Smooth muscle cell (in vitro differentiated cells): ENCODE data around the gene WDR5. TPM values are rescaled to one million over a fixed set of nuclear protein-coding genes. Genes with fewer than 3 reads are reported as not detected.

ENCODE experiments used
- DNase-seq: peaks from one replicate; lab custom pipeline; 2025; ENCODE audit not compliant: unreplicated experiment; lab: John Stamatoyannopoulos, UW
- H2AFZ ChIP-seq: fragments of 200-600 bp; sonication (generic); 2 replicates; pipeline ENCODE4 v1.6.0; 2016; ENCODE audit warnings: antibody characterized with exemption, low read depth, mild to moderate bottlenecking
- H3F3A ChIP-seq: fragments of 200-600 bp; sonication (generic); 2 replicates; pipeline ENCODE4 v1.6.0; 2017; ENCODE audit warnings: antibody characterized with exemption, low read depth
- H3K27ac ChIP-seq: fragments of 200-600 bp; sonication (generic); 2 replicates; pipeline ENCODE4 v1.5.1; 2016; ENCODE audit warnings: low read depth, mild to moderate bottlenecking
- H3K27me3 ChIP-seq: fragments of 200-600 bp; sonication (generic); 2 replicates; pipeline ENCODE4 v1.6.1; 2016; ENCODE audit warnings: low read depth, mild to moderate bottlenecking
- H3K36me3 ChIP-seq: fragments of 200-600 bp; sonication (generic); 2 replicates; pipeline ENCODE4 v1.5.1; 2016; ENCODE audit warnings: low read depth
- H3K4me1 ChIP-seq: fragments of 200-600 bp; sonication (generic); 2 replicates; pipeline ENCODE4 v1.5.1; 2016; ENCODE audit warnings: low read depth
- H3K4me2 ChIP-seq: fragments of 200-600 bp; sonication (generic); 2 replicates; pipeline ENCODE4 v1.6.0; 2016; ENCODE audit warnings: mild to moderate bottlenecking
- H3K4me3 ChIP-seq: fragments of 200-600 bp; sonication (generic); 2 replicates; pipeline ENCODE4 v1.5.1; 2016; ENCODE audit warnings: mild to moderate bottlenecking
- H3K79me2 ChIP-seq: fragments of 200-600 bp; sonication (generic); 2 replicates; pipeline ENCODE4 v1.6.0; 2016; ENCODE audit warnings: low read depth, mild to moderate bottlenecking
- H3K9ac ChIP-seq: fragments of 200-600 bp; sonication (generic); 2 replicates; pipeline ENCODE4 v1.6.0; 2016; ENCODE audit warnings: low read depth
- H3K9me3 ChIP-seq: fragments of 200-600 bp; sonication (generic); replicated peaks from 2 replicates; pipeline ENCODE4 v1.5.1; 2016; ENCODE audit warnings: low read depth
- H4K20me1 ChIP-seq: fragments of 200-600 bp; sonication (generic); 2 replicates; pipeline ENCODE4 v1.6.0; 2016; ENCODE audit warnings: low read depth
- WGBS: methylation state at CpG from one replicate; pipeline ENCODE4 v1.1.7; 2016; ENCODE audit warnings: low lambda C conversion rate; 5-methylcytosine and 5-hydroxymethylcytosine counted together
- polyA plus RNA-seq: library from polyadenylated mRNA; unstranded; fragments of >200 nt; fragmentation: Nextera tagmentation; extraction: Ambion mirVana; gene quantifications from 2 replicates; pipeline ENCODE4 v1.2.1, GENCODE V29; 2016
- total RNA-seq: library from RNA; depleted of rRNA; stranded (reverse); fragments of >200 nt; gene quantifications from 2 replicates; pipeline ENCODE4 v1.2.3, GENCODE V29; 2014
- TF ChIP-seq, protein P1 (sequence below): fragments of 200-600 bp; sonication (generic); IDR thresholded peaks from 2 replicates; pipeline ENCODE4 v1.5.1; 2017; ENCODE audit warnings: borderline replicate concordance, mild to moderate bottlenecking, antibody characterized with exemption; ENCODE audit not compliant: insufficient read depth, poor library complexity, severe bottlenecking

Gene WDR5
- total and polyA plus RNA-seq, 2 experiments from 2014 or later: 9.8 to 15.7 TPM

DNA sequence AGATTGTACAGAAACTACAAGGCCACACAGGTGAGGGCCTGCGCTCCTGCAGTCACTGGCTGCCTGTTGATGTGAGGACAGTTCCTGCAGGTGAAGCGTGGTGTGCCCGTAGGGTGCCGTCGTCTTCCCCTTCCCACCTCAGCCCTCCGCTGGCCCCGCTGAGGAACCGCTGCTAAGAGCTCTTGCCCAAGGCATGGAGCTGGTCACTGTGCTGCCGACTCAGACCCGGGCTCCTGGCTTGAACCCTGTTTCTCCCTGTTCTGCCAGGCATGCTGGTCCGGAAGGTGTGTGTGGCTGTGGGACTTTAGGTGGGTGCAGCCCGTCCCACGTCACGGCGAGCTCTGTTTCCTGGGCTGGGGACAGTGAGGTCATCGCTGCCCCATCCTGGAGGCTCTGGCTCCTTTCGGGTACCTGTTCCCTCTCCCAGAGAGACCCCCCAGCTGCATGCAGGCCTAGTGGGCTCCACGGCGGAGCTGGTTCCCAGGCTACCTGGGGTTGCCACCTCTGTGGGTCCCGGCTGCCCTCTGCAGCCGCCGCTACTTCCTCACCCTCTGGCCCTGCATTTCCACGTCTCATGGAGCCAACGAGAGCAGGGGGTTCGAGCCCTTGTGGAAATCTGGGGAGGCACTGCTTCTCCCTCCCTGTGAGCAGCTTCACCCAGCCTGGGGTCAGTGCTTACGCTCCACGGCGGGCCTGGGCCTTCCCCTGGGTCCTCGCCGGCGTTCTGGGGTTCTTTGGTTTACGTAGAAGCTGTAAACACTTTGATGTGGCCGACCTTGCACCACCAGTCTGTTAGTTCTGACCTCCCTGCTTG lies 20.9 kb downstream of the WDR5 start:
- no peaks in the 10 kb centered on the region for H3K36me3 ChIP-seq
- H3K4me3 ChIP-seq: no peak overlapping the region
- no peak overlapping the region for H3K4me2 ChIP-seq
- TF ChIP-seq, protein P1, sequence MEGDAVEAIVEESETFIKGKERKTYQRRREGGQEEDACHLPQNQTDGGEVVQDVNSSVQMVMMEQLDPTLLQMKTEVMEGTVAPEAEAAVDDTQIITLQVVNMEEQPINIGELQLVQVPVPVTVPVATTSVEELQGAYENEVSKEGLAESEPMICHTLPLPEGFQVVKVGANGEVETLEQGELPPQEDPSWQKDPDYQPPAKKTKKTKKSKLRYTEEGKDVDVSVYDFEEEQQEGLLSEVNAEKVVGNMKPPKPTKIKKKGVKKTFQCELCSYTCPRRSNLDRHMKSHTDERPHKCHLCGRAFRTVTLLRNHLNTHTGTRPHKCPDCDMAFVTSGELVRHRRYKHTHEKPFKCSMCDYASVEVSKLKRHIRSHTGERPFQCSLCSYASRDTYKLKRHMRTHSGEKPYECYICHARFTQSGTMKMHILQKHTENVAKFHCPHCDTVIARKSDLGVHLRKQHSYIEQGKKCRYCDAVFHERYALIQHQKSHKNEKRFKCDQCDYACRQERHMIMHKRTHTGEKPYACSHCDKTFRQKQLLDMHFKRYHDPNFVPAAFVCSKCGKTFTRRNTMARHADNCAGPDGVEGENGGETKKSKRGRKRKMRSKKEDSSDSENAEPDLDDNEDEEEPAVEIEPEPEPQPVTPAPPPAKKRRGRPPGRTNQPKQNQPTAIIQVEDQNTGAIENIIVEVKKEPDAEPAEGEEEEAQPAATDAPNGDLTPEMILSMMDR: no peak
- H4K20me1 ChIP-seq: no peaks in the 10 kb centered on the region
- no peak for DNase-seq
- no peak overlapping the region for H2AFZ ChIP-seq
- H3K9me3 ChIP-seq: no peaks in the 10 kb centered on the region
- no peaks in the 10 kb centered on the region for H3K4me1 ChIP-seq
- WGBS: 96% methylated on average over 33 of the region's 33 CpGs
- no peak overlapping the region for H3K9ac ChIP-seq
- H3K79me2 ChIP-seq: no peaks in the 10 kb centered on the region
- H3K27me3 ChIP-seq: no peaks in the 10 kb centered on the region
- no peak overlapping the region for H3K27ac ChIP-seq
- no peaks in the 10 kb centered on the region for H3F3A ChIP-seq

DNA sequence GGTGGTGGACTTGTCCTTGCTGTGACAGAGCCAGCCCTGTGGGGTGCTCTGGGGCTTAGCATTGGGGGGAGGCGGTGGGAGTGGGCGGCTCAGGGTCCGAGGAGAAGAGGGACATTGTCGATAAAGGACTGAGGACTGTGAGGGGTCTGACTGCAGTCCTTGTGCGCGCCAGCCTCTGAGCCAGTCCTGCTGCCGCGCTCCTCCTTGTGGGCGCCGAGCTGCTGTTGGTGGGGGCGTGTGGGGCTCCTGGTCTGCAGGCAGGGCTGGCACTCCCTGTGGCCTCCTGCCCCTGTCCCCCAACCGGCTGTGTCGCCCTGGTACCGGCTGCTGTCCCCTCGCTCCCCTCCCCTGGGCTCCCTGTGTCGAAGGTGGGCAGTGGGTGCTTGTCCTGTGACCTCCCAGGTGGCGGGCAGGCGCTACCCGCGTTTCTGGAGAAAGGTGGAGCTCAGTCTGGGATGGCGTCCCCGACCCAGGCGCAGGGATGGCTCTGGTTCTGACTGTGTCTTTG lies 21.6 kb downstream of the WDR5 start:
- TF ChIP-seq, protein P1: no peak

DNA sequence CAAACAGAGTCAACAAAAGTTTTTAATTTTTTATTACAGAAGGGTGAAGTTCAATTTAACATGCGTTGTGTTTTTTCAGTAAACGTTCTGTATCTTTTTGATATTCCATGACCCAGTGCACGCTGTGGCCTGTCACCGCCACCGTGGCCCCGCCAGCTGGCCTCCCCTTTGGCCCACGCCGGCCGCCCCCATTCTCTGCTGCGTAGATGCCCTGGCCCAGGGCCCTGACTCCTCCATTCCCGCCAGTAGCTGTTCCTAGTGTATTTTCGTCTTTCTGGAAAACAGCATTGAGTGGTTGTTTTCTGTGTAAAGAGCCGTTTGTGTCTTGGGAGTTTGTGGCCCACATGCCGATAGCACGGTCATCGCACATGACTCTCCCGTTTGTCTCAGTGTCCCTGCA lies 22.4 kb downstream of the WDR5 start:
- Histone ChIP-seq H2AFZ (no peak overlapping the region), H3K9me3 (no peaks in the 10 kb centered on the region), H3K4me3 (no peak overlapping the region), H4K20me1 (no peaks in the 10 kb centered on the region), H3K27ac (no peak overlapping the region), H3K4me1 (no peaks in the 10 kb centered on the region), H3K9ac (no peak overlapping the region), H3K36me3 (no peaks in the 10 kb centered on the region), H3K4me2 (no peak overlapping the region), H3K79me2 (no peaks in the 10 kb centered on the region), H3F3A (no peaks in the 10 kb centered on the region), H3K27me3 (no peaks in the 10 kb centered on the region)
- 98% methylated on average over 17 of the region's 17 CpGs for WGBS
- TF ChIP-seq, protein P1: no peak
- no peak for DNase-seq

More for the DNA sequence above, 21.6 kb downstream of the WDR5 start:
- Histone ChIP-seq H3K4me1 (no peaks in the 10 kb centered on the region), H3K4me3 (no peak overlapping the region), H3K36me3 (no peaks in the 10 kb centered on the region), H3K27me3 (no peaks in the 10 kb centered on the region), H3K9ac (no peak overlapping the region), H2AFZ (no peak overlapping the region), H3F3A (no peaks in the 10 kb centered on the region), H3K9me3 (no peaks in the 10 kb centered on the region), H4K20me1 (no peaks in the 10 kb centered on the region), H3K27ac (no peak overlapping the region), H3K4me2 (no peak overlapping the region), H3K79me2 (no peaks in the 10 kb centered on the region)
- WGBS: over 99% methylated on average over 18 of the region's 23 CpGs
- DNase-seq: no peak
